Common myeloid progenitor, CD34-positive (primary cell): ENCODE results near the gene XKR3.
"Not testable (repeated sequence)": the region's sequence is repeated elsewhere in the genome, so short reads cannot be mapped to it uniquely, and the experiment has no call there.

ENCODE experiments used
- CTCF ChIA-PET: fragments of 350-600 bp; sonication (Branson Sonifier 250); formaldehyde crosslinking; loops from one replicate; lab custom pipeline; 2021; ENCODE audit warnings: antibody characterized with exemption; lab: Charles Lee
- POLR2A ChIA-PET: fragments of 350-600 bp; sonication (Branson Sonifier 250); formaldehyde crosslinking; loops from one replicate; lab custom pipeline; 2021; ENCODE audit warnings: antibody characterized with exemption; lab: Charles Lee
- DNase-seq, 3 donors: peaks; one replicate each; pipeline versions ENCODE4 v3.0.0 to v3.0.0-alpha.2; 2013
- H3K27ac ChIP-seq, 2 experiments: 1 replicate in 1 of 2; 2 replicates in 1 of 2; pipeline ENCODE4 v1.7.0; 2013; ENCODE audit warnings: inconsistent platforms in 2 of 2, low read length in 2 of 2, mild to moderate bottlenecking in 2 of 2, low read depth in 1 of 2, moderate library complexity in 1 of 2; ENCODE audit not compliant: severe bottlenecking in 2 of 2, insufficient read depth in 1 of 2, poor library complexity in 1 of 2
- H3K27me3 ChIP-seq, 5 experiments: replicated peaks in 2 of 5; 1 replicate in 3 of 5; 2 replicates in 2 of 5; pipeline versions ENCODE4 v1.6.1 to v1.7.0; 2013; ENCODE audit warnings: low read length in 4 of 5, mild to moderate bottlenecking in 2 of 5, moderate library complexity in 2 of 5, inconsistent platforms in 1 of 5; ENCODE audit not compliant: insufficient read depth in 5 of 5, control insufficient read depth in 4 of 5
- H3K36me3 ChIP-seq, 4 experiments: 1 replicate in 2 of 4; 2 replicates in 2 of 4; pipeline versions ENCODE4 v1.6.1 to v1.7.0; 2013; ENCODE audit warnings: low read length in 3 of 4, control low read depth in 1 of 4, mild to moderate bottlenecking in 1 of 4; ENCODE audit not compliant: control insufficient read depth in 4 of 4, insufficient read depth in 4 of 4
- H3K4me1 ChIP-seq, 4 experiments: 1 replicate in 3 of 4; 2 replicates in 1 of 4; pipeline versions ENCODE4 v1.6.1 to v1.7.1; 2013; ENCODE audit warnings: low read length in 3 of 4, mild to moderate bottlenecking in 3 of 4, control low read depth in 1 of 4, inconsistent platforms in 1 of 4, moderate library complexity in 1 of 4; ENCODE audit not compliant: control insufficient read depth in 4 of 4, insufficient read depth in 4 of 4; ENCODE audit errors: control extremely low read depth in 1 of 4
- H3K4me3 ChIP-seq, 7 experiments: 1 replicate in 4 of 7; 2 replicates in 3 of 7; pipeline versions ENCODE4 v1.5.1 to v1.7.0; 2013; ENCODE audit warnings: mild to moderate bottlenecking in 7 of 7, low read length in 6 of 7, moderate library complexity in 6 of 7, inconsistent platforms in 2 of 7, low read depth in 2 of 7, control low read depth in 1 of 7; ENCODE audit not compliant: insufficient read depth in 4 of 7, control insufficient read depth in 1 of 7; ENCODE audit errors: extremely low read depth in 1 of 7
- H3K9me3 ChIP-seq, 5 experiments: 1 replicate in 4 of 5; 2 replicates in 1 of 5; pipeline versions ENCODE4 v1.6.1 to v1.7.1; 2013; ENCODE audit warnings: low read length in 4 of 5, mild to moderate bottlenecking in 2 of 5, inconsistent platforms in 1 of 5, low read depth in 1 of 5, moderate library complexity in 1 of 5; ENCODE audit not compliant: control insufficient read depth in 4 of 5, insufficient read depth in 2 of 5; ENCODE audit errors: control extremely low read depth in 1 of 5
- WGBS: methylation state at CpG from one replicate; pipeline ENCODE4 v1.1.5; 2013; ENCODE audit not compliant: insufficient coverage; 5-methylcytosine and 5-hydroxymethylcytosine counted together

Gene XKR3

DNA sequence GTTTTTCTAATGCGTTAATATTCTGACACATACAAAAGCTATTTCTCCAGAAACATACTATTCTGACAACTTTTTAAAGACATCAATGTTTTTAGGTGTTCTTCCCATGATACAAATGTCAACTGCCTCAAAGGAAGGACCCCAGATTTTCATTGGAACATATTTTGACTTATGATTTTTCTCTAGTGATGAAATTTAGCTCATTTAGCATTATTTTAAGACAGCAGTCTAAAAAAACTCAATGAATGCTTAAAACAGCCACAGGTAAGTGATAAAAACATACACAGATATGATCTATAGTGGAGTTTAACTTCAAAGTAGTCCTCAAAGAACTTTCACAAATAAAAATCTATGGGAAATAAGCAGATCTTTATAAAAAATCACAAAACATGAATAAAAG lies 24.9 kb downstream of the XKR3 start:
- WGBS: 88% methylated on average over 1 of the region's 1 CpG
- ChIA-PET CTCF (interaction anchor here (1.1 kb wide), 1 partner anchor 22 kb away, joined by 3 read pairs; no protein-coding TSS in a partner anchor), POLR2A (no interaction called here)
- H3K4me1 ChIP-seq: peaks cover 0 to 6% (median 0%) of the 10 kb centered on the region in 4 experiments
- H3K27ac ChIP-seq: no peak overlapping the region
- no peaks in the 10 kb centered on the region for H3K27me3 ChIP-seq
- H3K36me3 ChIP-seq: no peaks in the 10 kb centered on the region
- no peak for DNase-seq
- H3K9me3 ChIP-seq: no peaks in the 10 kb centered on the region
- no peak overlapping the region for H3K4me3 ChIP-seq

DNA sequence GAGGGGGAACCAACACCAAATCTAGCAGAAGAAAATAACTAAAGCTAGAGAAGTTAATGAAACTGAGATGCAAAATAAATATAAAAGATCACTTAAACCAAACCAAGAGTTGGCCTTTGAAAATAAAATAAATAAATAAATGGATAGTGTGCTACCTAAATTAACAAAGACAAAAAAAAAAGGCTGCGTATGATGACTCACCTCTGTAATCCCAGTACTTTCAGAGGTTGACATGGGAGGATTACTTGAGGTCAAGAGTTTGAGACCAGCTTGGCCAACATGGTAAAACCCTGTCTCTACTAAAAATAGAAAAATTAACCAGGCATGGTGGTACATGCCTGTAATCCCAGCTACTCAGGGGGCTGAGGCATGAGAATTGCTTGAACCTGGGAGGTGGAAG lies 29.7 kb downstream of the XKR3 start:
- WGBS: 83% methylated on average over 1 of the region's 1 CpG
- CTCF ChIA-PET, POLR2A ChIA-PET, H3K4me3 ChIP-seq, H3K36me3 ChIP-seq, DNase-seq, H3K27me3 ChIP-seq, H3K27ac ChIP-seq, H3K4me1 ChIP-seq, H3K9me3 ChIP-seq: not testable (repeated sequence)

DNA sequence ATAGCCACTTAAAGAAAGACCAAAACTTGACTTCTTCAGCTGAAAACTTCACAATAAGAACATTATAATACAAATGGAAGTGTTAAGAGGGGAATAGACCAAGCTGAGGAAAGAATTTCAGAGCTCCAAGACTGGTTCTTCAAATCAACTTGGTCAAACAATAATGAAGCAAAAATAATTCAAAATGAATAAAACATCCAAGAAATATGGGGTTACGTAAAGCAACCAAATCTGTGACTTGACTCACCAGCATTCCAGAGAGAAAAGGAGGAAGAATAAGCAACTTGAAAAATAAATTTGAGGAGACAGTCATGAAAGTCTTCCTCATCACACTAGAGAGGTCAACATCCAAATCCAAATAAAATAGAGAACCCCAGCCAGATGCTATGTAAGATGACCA lies 31.4 kb downstream of the XKR3 start:
- POLR2A ChIA-PET: no interaction called here
- no peak for DNase-seq
- no peaks in the 10 kb centered on the region for H3K27me3 ChIP-seq
- no peaks in the 10 kb centered on the region for H3K36me3 ChIP-seq
- H3K4me1 ChIP-seq: peaks cover 0 to 12% (median 7%) of the 10 kb centered on the region in 4 experiments
- no peak overlapping the region for H3K27ac ChIP-seq
- no peak overlapping the region for H3K4me3 ChIP-seq
- H3K9me3 ChIP-seq: no peaks in the 10 kb centered on the region
- WGBS: 100% methylated on average over 1 of the region's 1 CpG
- CTCF ChIA-PET: no interaction called here

DNA sequence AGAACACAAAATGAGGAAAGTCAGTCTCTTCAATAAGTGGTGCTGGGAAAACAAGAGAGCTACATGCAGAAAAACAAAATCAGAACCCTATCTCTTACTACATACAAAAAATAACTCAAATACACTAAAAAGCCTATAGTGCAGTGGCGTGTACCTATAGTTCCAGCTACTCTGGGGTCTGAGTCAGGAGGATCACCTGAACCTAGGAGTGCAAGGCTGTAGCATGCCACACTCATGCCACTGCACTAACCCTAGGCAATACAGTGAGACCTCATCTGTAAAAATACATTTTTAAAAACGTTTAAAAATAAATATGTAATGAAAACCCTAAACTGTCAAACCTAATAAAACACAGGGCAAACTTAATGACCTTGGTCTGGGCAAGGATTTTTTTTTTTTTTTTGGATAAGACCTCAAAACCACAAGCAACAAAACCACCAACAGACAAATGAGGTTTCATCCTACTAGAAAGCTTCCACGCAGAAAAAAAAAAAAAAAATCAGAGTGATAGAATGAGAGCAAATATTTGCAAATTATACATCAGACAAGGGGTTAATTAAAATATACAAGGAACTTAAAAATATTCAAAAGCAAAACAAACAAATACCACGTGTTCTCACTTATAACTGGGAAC lies 35.2 kb downstream of the XKR3 start:
- DNase-seq: peak; percentile 17 to 72 (median 66)
- H3K36me3 ChIP-seq: no peaks in the 10 kb centered on the region
- no peaks in the 10 kb centered on the region for H3K27me3 ChIP-seq
- H3K9me3 ChIP-seq: no peaks in the 10 kb centered on the region
- H3K4me1 ChIP-seq: peaks cover 0 to 12% (median 7%) of the 10 kb centered on the region in 4 experiments
- H3K27ac ChIP-seq: no peak overlapping the region
- CTCF ChIA-PET: interaction anchor here (1.2 kb wide), 1 partner anchor 14 kb away, joined by 3 read pairs; no protein-coding TSS in a partner anchor
- POLR2A ChIA-PET: no interaction called here
- 67% methylated on average over 1 of the region's 4 CpGs for WGBS
- H3K4me3 ChIP-seq: peak overlapping the region in 1 of 7 experiments; percentile 33

DNA sequence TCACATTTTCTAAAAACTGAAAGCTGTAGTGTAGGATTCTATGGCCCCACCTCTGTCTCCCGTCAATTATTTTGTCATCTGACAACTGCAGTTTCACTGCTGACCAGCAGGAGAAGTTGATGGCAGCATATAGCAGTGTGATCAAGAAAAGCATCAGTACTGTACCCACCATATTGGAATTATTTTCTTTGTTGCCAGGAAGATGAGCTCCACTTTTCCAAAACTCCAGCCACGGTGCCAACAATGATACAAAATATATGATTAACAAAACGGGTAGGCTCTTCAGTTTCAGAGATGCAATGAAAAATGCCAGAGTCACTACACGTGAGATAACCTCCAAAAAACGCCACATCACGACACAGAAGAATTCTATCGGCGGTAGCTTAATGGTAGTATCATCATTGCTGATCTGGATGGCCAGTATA lies 41.3 kb downstream of the XKR3 start:
- Histone ChIP-seq H3K4me1 (no peaks in the 10 kb centered on the region), H3K4me3 (no peak overlapping the region), H3K36me3 (no peaks in the 10 kb centered on the region), H3K27ac (no peak overlapping the region), H3K27me3 (no peaks in the 10 kb centered on the region), H3K9me3 (no peaks in the 10 kb centered on the region)
- ChIA-PET CTCF (interaction anchor here (0.6 to 1.0 kb wide), 2 partner anchors 20 to 23 kb away, joined by 3 read pairs; no protein-coding TSS in a partner anchor), POLR2A (no interaction called here)
- WGBS: 93% methylated on average over 5 of the region's 8 CpGs
- peak; percentile 20 to 34 (median 34) for DNase-seq

DNA sequence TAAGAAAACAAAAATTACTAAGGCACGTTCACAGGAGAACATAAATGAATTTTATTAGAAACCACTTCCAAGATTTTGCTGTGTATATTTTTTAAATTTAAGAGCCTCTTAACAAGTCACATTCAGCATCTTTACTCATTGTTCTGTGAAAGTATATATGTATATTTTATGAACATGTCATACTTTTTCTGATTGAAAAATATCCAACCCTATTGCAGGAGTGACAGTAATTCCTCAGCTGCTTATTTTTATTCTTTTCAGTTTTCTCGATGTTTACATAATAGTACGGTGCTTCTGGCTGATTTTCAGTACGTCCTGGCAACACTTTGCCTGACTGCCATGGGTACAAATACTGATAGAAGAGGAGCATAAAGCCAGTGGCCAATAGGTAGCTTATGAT lies 41.8 kb downstream of the XKR3 start:
- no peak for DNase-seq
- CTCF ChIA-PET: interaction anchor here (1.0 kb wide), 1 partner anchor 24 kb away, joined by 3 read pairs; no protein-coding TSS in a partner anchor
- Histone ChIP-seq H3K4me3 (no peak overlapping the region), H3K27ac (no peak overlapping the region), H3K4me1 (no peaks in the 10 kb centered on the region), H3K36me3 (no peaks in the 10 kb centered on the region), H3K9me3 (no peaks in the 10 kb centered on the region), H3K27me3 (no peaks in the 10 kb centered on the region)
- POLR2A ChIA-PET: no interaction called here
- 96% methylated on average over 3 of the region's 4 CpGs for WGBS

DNA sequence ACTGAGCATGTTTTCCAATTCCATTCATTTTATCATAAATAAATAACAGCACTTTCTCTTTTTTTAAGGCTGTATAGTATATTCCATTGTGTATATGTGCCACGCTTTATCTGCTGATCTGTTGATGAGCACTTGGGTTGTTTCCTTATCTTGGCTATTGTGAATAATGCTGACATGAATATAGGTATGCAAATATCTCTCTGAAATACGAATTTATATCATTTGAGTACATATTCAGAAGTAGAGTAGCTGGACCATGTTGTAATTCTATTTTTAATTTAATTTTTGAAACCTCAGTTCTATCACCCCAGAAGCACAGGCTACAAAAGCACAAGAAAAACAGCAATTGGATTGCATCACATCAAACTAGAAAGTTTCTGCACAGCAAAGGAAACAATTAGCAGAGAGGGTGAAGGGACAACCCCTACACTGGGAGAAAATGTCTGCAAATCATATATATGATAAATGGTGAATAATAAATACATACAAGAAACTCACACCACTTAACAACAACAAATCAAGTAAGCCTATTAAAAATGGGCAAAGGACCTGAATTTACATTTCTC lies 43.4 kb downstream of the XKR3 start:
- WGBS: no CpG with 5 or more reads among the region's 2 CpGs
- CTCF ChIA-PET: no interaction called here
- Histone ChIP-seq H3K36me3 (no peaks in the 10 kb centered on the region), H3K9me3 (no peaks in the 10 kb centered on the region), H3K27ac (no peak overlapping the region), H3K27me3 (no peaks in the 10 kb centered on the region), H3K4me1 (no peaks in the 10 kb centered on the region), H3K4me3 (no peak overlapping the region)
- POLR2A ChIA-PET: no interaction called here
- DNase-seq: no peak
